HepG2 (cell line): ENCODE data around the gene ZNF554. TPM values are rescaled to one million over a fixed set of nuclear protein-coding genes. Genes with fewer than 3 reads are reported as not detected.

Experiments
- ARNTL ChIP-seq: sonication (generic); formaldehyde crosslinking; IDR thresholded peaks from 2 replicates; pipeline ENCODE4 v1.4.0; 2020; ENCODE audit warnings: mild to moderate bottlenecking, missing genetic modification reagents
- ATAD3A ChIP-seq: sonication (generic); formaldehyde crosslinking; IDR thresholded peaks from 2 replicates; pipeline ENCODE4 v1.4.0; 2020; ENCODE audit warnings: missing genetic modification reagents
- CAMTA2 ChIP-seq: sonication (generic); formaldehyde crosslinking; IDR thresholded peaks from 2 replicates; pipeline ENCODE4 v1.4.0; 2020; ENCODE audit warnings: mild to moderate bottlenecking, missing genetic modification reagents, borderline replicate concordance
- GFI1 ChIP-seq: sonication (generic); formaldehyde crosslinking; IDR thresholded peaks from 2 replicates; pipeline ENCODE4 v1.5.0; 2020; ENCODE audit warnings: missing genetic modification reagents, mild to moderate bottlenecking, borderline replicate concordance
- KDM2A ChIP-seq: sonication (generic); formaldehyde crosslinking; IDR thresholded peaks from 2 replicates; pipeline ENCODE4 v1.4.0; 2020; ENCODE audit warnings: low read depth, missing genetic modification reagents, borderline replicate concordance
- MAZ ChIP-seq, 2 experiments: sonication (generic) in 1 of 2; formaldehyde crosslinking in 1 of 2; IDR thresholded peaks; 2 replicates each; pipeline versions ENCODE4 v1.5.0 to v1.6.1; 2012 to 2020; ENCODE audit warnings: low read depth in 2 of 2, mild to moderate bottlenecking in 2 of 2, borderline replicate concordance in 1 of 2, improper control_type of control experiment in 1 of 2, low read length in 1 of 2, missing genetic modification reagents in 1 of 2, moderate library complexity in 1 of 2
- NFATC3 ChIP-seq: sonication (generic); formaldehyde crosslinking; IDR thresholded peaks from 2 replicates; pipeline ENCODE4 v1.5.1; 2020; ENCODE audit warnings: mild to moderate bottlenecking, missing genetic modification reagents
- NFE2L1 ChIP-seq: sonication (generic); formaldehyde crosslinking; IDR thresholded peaks from 2 replicates; pipeline ENCODE4 v1.4.0; 2020; ENCODE audit warnings: missing genetic modification reagents, mild to moderate bottlenecking, borderline replicate concordance
- PAX8 ChIP-seq: sonication (generic); formaldehyde crosslinking; IDR thresholded peaks from 2 replicates; pipeline ENCODE4 v1.8.0; 2022; ENCODE audit warnings: mild to moderate bottlenecking, missing genetic modification reagents, borderline replicate concordance
- PCBP1 ChIP-seq: fragments of 200-400 bp; formaldehyde crosslinking; IDR thresholded peaks from 2 replicates; pipeline ENCODE4 v1.6.1; 2017; ENCODE audit warnings: mild to moderate bottlenecking, low read depth, low read length, borderline replicate concordance
- POGK ChIP-seq: sonication (generic); formaldehyde crosslinking; conservative IDR thresholded peaks from 2 replicates; pipeline ENCODE4 v1.8.0; 2022; ENCODE audit warnings: mild to moderate bottlenecking, moderate library complexity, missing genetic modification reagents
- SNAI1 ChIP-seq: sonication (generic); formaldehyde crosslinking; IDR thresholded peaks from 2 replicates; pipeline ENCODE4 v1.5.0; 2020; ENCODE audit warnings: mild to moderate bottlenecking, missing genetic modification reagents, borderline replicate concordance
- TFE3 ChIP-seq: IDR thresholded peaks from 2 replicates; pipeline ENCODE4 v1.6.1; 2016
- ZBTB26 ChIP-seq: IDR thresholded peaks from 2 replicates; pipeline ENCODE4 v1.6.1; 2016; ENCODE audit warnings: missing compliant biosample characterization, missing genetic modification reagents, borderline replicate concordance
- ZNF205 ChIP-seq: IDR thresholded peaks from 2 replicates; pipeline ENCODE4 v1.6.1; 2018; ENCODE audit warnings: missing biosample characterization, missing genetic modification reagents
- ZNF691 ChIP-seq: sonication (generic); formaldehyde crosslinking; IDR thresholded peaks from 2 replicates; pipeline ENCODE4 v1.4.0; 2020; ENCODE audit warnings: missing genetic modification reagents, low read depth, mild to moderate bottlenecking, borderline replicate concordance
- ZNF776 ChIP-seq: sonication (generic); formaldehyde crosslinking; IDR thresholded peaks from 2 replicates; pipeline ENCODE4 v1.4.0; 2020; ENCODE audit warnings: mild to moderate bottlenecking, missing genetic modification reagents
- ZNF784 ChIP-seq: sonication (generic); formaldehyde crosslinking; IDR thresholded peaks from 2 replicates; pipeline ENCODE4 v1.5.1; 2020; ENCODE audit warnings: missing genetic modification reagents, mild to moderate bottlenecking, borderline replicate concordance
- polyA plus RNA-seq, 8 experiments: library from polyadenylated mRNA; depleted of rRNA in 3 of 8; stranded (reverse) in 7 of 8; unstranded in 1 of 8; fragments of >200 nt; fragmentation: Illumina TruSeq in 4 of 8; extraction: Trizol in 4 of 8; gene quantifications; 2 replicates each; pipeline versions ENCODE4 v1.2.1 to v1.2.3, GENCODE V29; 2011 to 2016; ENCODE audit warnings: low read depth in 4 of 8, missing spikeins in 1 of 8, mixed read lengths in 1 of 8; ENCODE audit not compliant: insufficient read depth in 1 of 8
- total RNA-seq, 5 experiments: library from RNA; depleted of rRNA; stranded (reverse); fragments of >200 nt; fragmentation: Illumina TruSeq; extraction: Trizol; gene quantifications; 2 replicates each; pipeline ENCODE4 v1.2.3, GENCODE V29; 2016; ENCODE audit warnings: low read depth in 1 of 5

Gene ZNF554
- total and polyA plus RNA-seq, 2 of the 13 experiments (the other 11 are each of a cell fraction or from before 2014, with no cell fraction given), result 2.2 to 2.7 TPM

- TF ChIP-seq ZNF691 (CRISPR knock-in tag) (peak; percentile 75; the same call in 1 of the 2 replicates), ZNF776 (CRISPR knock-in tag) (0 out of 2 replicates have a peak, but pooled peaks have one; percentile 30), GFI1 (CRISPR knock-in tag) (peak; percentile 22; the same call in 1 of the 2 replicates), CAMTA2 (CRISPR knock-in tag) (peak; percentile 84; the same call in 1 of the 2 replicates), ZNF784 (CRISPR knock-in tag) (peak; percentile 43; the same call in 1 of the 2 replicates), ARNTL (CRISPR knock-in tag) (peak; percentile 86), SNAI1 (peak; percentile 62; the same call in 1 of the 2 replicates), ZNF205 (CRISPR knock-in tag) (0 out of 2 replicates have a peak, but pooled peaks have one; percentile 37), ATAD3A (CRISPR knock-in tag) (no peak), POGK (peak; percentile 56; the same call in 1 of the 2 replicates), PAX8 (peak; percentile 45; the same call in 1 of the 2 replicates), PCBP1 (0 out of 2 replicates have a peak, but pooled peaks have one; percentile 38), NFE2L1 (CRISPR knock-in tag) (peak; percentile 22; the same call in 1 of the 2 replicates), MAZ (IDR thresholded peaks at IDR 0.05; ENCODE audit: borderline replicate concordance, low read depth, low read length) (0 out of 2 replicates have a peak, but pooled peaks have one; percentile 5), MAZ (CRISPR knock-in tag; IDR thresholded peaks at IDR 0.05; ENCODE audit: low read depth) (peak; percentile 42), ZBTB26 (CRISPR knock-in tag) (0 out of 2 replicates have a peak, but pooled peaks have one; percentile 49), NFATC3 (CRISPR knock-in tag) (no peak), KDM2A (CRISPR knock-in tag) (no peak; the same call in 1 of the 2 replicates), TFE3 (CRISPR knock-in tag) (0 out of 2 replicates have a peak, but pooled peaks have one; percentile 18)
Observed at GRCh38 chr19:2867025-2867991, 47.6 kb downstream of the ZNF554 start, which contains the start of gene ZNF556 (continued).
